Measurements from ENCODE around the gene ADRB2. TPM values are rescaled to one million over a fixed set of nuclear protein-coding genes. Genes with fewer than 3 reads are reported as not detected.
A peak's percentile ranks its signal among the peaks of the same experiment; 100 is the strongest.

The ADRB2 gene
- polyA plus RNA-seq, 3 donors: 6.8 to 10.9 (median 10.8) TPM

GRCh38 chr5:148808864-148809642 lies 17.4 kb upstream of the ADRB2 start:
- TF ChIP-seq CTCF (IDR thresholded peaks at IDR 0.05): no peak
- intact Hi-C loops (cut with micrococcal nuclease): loop anchor here in 1 of 2 donors (2.0 to 5.0 kb wide), 2 partner anchors 14 to 62 kb away; no protein-coding TSS in a partner anchor
- Mint-ChIP-seq H3K4me1 (peaks cover 85% of the 10 kb centered on the region), H3K27me3 (ENCODE audit: low read depth in 3 of 3) (peaks cover 0 to 1% (median 0%) of the 10 kb centered on the region in 3 donors), H3K4me3 (peak overlapping the region; percentile 74 to 84), H3K36me3 (no peaks in the 10 kb centered on the region), H3K9me3 (no peaks in the 10 kb centered on the region), H3K27ac (peak overlapping the region; percentile 90 to 99 (median 98))
- Histone ChIP-seq H3K27me3 (ENCODE audit: control insufficient read depth in 2 of 2, insufficient read depth in 2 of 2, low read length in 2 of 2) (no peaks in the 10 kb centered on the region), H4K20me1 (ENCODE audit: insufficient read depth, low read length) (no peaks in the 10 kb centered on the region), H3K9me3 (replicated peaks in 1 of 2; ENCODE audit: control insufficient read depth in 1 of 2, insufficient read depth in 1 of 2, low read length in 2 of 2) (no peaks in the 10 kb centered on the region), H3K4me1 (ENCODE audit: control insufficient read depth in 1 of 2, insufficient read depth in 2 of 2, low read length in 2 of 2) (peaks cover 83 to 92% of the 10 kb centered on the region in 2 donors), H3K4me2 (replicated peaks; ENCODE audit: extremely low read depth, low read length, poor library complexity, severe bottlenecking) (peak overlapping the region; percentile 67), H2AFZ (ENCODE audit: insufficient read depth, low read depth, low read length, poor library complexity, severe bottlenecking) (peak overlapping the region; percentile 7), H3K9ac (ENCODE audit: insufficient read depth, low read length, poor library complexity, severe bottlenecking) (peak overlapping the region; percentile 59), H3K36me3 (replicated peaks in 1 of 2; ENCODE audit: control insufficient read depth in 1 of 2, insufficient read depth in 2 of 2, low read length in 2 of 2) (no peaks in the 10 kb centered on the region), H3K4me3 (replicated peaks in 1 of 3; ENCODE audit: low read depth in 2 of 3, low read length in 3 of 3) (peak overlapping the region; percentile 30 to 70 (median 50)), H3K27ac (ENCODE audit: low read depth in 1 of 2, low read length in 2 of 2) (peak overlapping the region; percentile 91 to 93), H3K79me2 (ENCODE audit: insufficient read depth, low read length) (peaks cover 14% of the 10 kb centered on the region)
- WGBS (ENCODE audit: insufficient coverage): 0% methylated on average over 3 of the region's 10 CpGs
- DNase-seq: peak; percentile 81 to 89 (median 85)

- TF ChIP-seq CTCF (IDR thresholded peaks at IDR 0.05): no peak
- DNase-seq: peak in 1 of 3 donors; percentile 43
- Histone ChIP-seq H3K79me2 (ENCODE audit: insufficient read depth, low read length) (peaks cover 14% of the 10 kb centered on the region), H3K4me1 (ENCODE audit: control insufficient read depth in 1 of 2, insufficient read depth in 2 of 2, low read length in 2 of 2) (peaks cover 75 to 83% of the 10 kb centered on the region in 2 donors), H3K36me3 (replicated peaks in 1 of 2; ENCODE audit: control insufficient read depth in 1 of 2, insufficient read depth in 2 of 2, low read length in 2 of 2) (no peaks in the 10 kb centered on the region), H3K9ac (ENCODE audit: insufficient read depth, low read length, poor library complexity, severe bottlenecking) (peak overlapping the region; percentile 59), H3K4me2 (replicated peaks; ENCODE audit: extremely low read depth, low read length, poor library complexity, severe bottlenecking) (peak overlapping the region; percentile 67), H3K4me3 (replicated peaks in 1 of 3; ENCODE audit: low read depth in 2 of 3, low read length in 3 of 3) (peak overlapping the region; percentile 30 to 70 (median 50)), H2AFZ (ENCODE audit: insufficient read depth, low read depth, low read length, poor library complexity, severe bottlenecking) (no peak overlapping the region), H4K20me1 (ENCODE audit: insufficient read depth, low read length) (no peaks in the 10 kb centered on the region), H3K27me3 (ENCODE audit: control insufficient read depth in 2 of 2, insufficient read depth in 2 of 2, low read length in 2 of 2) (no peaks in the 10 kb centered on the region), H3K27ac (ENCODE audit: low read depth in 1 of 2, low read length in 2 of 2) (peak overlapping the region; percentile 91 to 93), H3K9me3 (replicated peaks in 1 of 2; ENCODE audit: control insufficient read depth in 1 of 2, insufficient read depth in 1 of 2, low read length in 2 of 2) (no peaks in the 10 kb centered on the region)
- intact Hi-C loops (cut with micrococcal nuclease): loop anchor here (2.0 to 5.0 kb wide), 3 partner anchors 15 to 63 kb away; partner anchors contain the start of gene ADRB2 (in 2 of the 2)
- H3K36me3 Mint-ChIP-seq: no peaks in the 10 kb centered on the region
- peak overlapping the region; percentile 90 to 99 (median 98) for H3K27ac Mint-ChIP-seq
- WGBS (ENCODE audit: insufficient coverage): no CpG with 5 or more reads among the region's 3 CpGs
- H3K9me3 Mint-ChIP-seq: no peaks in the 10 kb centered on the region
- H3K4me1 Mint-ChIP-seq: peaks cover 81% of the 10 kb centered on the region
- H3K27me3 Mint-ChIP-seq (ENCODE audit: low read depth in 3 of 3): peaks cover 0 to 3% (median 0%) of the 10 kb centered on the region in 3 donors
- H3K4me3 Mint-ChIP-seq: peak overlapping the region; percentile 19 to 74
These were observed 16.5 kb upstream of the ADRB2 start for GRCh38 chr5:148809781-148810524.

Measured in CD14-positive monocyte (primary cell).